ENCODE measurements around the gene ST8SIA5. TPM values are rescaled to one million over a fixed set of nuclear protein-coding genes. Genes with fewer than 3 reads are reported as not detected.

Gene ST8SIA5
- total and polyA plus RNA-seq, 8 donors = 0.03 to 1.4 (median 0.19) TPM; not detected in 4

DNA sequence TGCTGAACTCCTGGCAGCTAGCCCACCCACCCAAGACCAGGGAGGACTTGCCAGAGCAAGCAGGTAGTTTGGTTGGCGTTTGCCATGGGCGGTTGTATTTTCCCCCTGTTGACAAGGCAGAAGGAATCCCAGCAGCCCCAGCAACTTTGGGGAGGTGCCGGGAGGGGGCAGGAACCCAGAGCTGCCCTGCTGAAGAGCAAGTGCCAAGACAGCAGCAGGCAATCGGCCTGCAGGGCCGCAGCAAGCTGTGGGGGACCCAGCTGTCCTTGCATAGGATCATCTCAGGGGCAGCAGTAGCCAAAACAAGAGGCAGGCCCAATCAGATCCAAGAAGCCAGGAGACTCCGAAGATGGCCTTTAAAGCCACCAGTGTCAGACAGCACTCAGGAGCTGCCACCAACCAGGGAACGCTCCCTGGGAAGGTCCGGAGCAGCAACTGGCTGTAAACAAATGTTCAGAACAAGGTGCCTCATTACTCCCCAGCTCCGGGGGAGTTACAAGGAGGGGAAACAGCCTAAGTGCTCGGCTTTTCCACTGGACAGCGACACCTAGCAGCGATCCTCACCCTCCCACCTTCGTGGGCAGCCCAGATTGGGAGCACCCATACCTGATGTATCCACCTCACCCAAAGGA, 2.1 kb downstream of the ST8SIA5 start:
- intact Hi-C loops (cut with DNase I; ENCODE audit: low total_unique reads) = no loop called here
- 38 to 52% (median 44%) methylated on average over 10 to 13 of the region's 13 CpGs for WGBS, 5 donors
- Histone ChIP-seq H3K4me1 (peaks cover 21 to 28% (median 25%) of the 10 kb centered on the region in 4 donors), H3K27me3 (peaks cover 17 to 75% (median 47%) of the 10 kb centered on the region in 3 donors), H3K36me3 (no peaks in the 10 kb centered on the region), H3K9me3 (no peaks in the 10 kb centered on the region), H3K27ac (no peak overlapping the region), H3K4me3 (no peak overlapping the region)
- DNase-seq = no peak
- no peak for TF ChIP-seq POLR2A (IDR thresholded peaks at IDR 0.05)
- TF ChIP-seq EP300 (IDR thresholded peaks at IDR 0.05) = no peak
- TF ChIP-seq, protein P1, sequence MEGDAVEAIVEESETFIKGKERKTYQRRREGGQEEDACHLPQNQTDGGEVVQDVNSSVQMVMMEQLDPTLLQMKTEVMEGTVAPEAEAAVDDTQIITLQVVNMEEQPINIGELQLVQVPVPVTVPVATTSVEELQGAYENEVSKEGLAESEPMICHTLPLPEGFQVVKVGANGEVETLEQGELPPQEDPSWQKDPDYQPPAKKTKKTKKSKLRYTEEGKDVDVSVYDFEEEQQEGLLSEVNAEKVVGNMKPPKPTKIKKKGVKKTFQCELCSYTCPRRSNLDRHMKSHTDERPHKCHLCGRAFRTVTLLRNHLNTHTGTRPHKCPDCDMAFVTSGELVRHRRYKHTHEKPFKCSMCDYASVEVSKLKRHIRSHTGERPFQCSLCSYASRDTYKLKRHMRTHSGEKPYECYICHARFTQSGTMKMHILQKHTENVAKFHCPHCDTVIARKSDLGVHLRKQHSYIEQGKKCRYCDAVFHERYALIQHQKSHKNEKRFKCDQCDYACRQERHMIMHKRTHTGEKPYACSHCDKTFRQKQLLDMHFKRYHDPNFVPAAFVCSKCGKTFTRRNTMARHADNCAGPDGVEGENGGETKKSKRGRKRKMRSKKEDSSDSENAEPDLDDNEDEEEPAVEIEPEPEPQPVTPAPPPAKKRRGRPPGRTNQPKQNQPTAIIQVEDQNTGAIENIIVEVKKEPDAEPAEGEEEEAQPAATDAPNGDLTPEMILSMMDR (IDR thresholded peaks at IDR 0.05) = no peak
- no peak for TF ChIP-seq POLR2AphosphoS5 (IDR thresholded peaks at IDR 0.05)

DNA sequence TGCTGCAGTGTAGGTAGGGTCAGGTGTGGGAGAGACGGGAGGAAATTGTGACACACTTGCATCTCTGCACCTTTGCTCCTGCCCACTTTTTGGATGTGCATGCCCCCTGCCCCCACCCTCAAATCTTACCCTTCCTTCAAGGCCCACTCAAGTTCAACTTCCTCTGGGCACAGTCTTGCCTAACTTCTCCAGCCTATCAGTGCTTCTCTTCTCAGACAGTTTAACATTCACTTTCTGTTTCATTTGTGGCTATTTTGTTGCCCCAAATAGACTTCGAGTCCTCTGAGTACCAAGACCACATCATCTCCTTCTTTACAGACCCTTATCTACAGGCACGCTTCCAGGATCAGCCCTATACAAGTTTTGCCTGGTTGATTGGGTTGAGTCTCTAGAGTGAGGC, 2.7 kb downstream of the ST8SIA5 start:
- Histone ChIP-seq H3K9me3 (no peaks in the 10 kb centered on the region), H3K27me3 (peaks cover 17 to 69% (median 43%) of the 10 kb centered on the region in 3 donors), H3K27ac (no peak overlapping the region), H3K4me1 (peaks cover 21 to 28% (median 25%) of the 10 kb centered on the region in 4 donors), H3K36me3 (no peaks in the 10 kb centered on the region), H3K4me3 (no peak overlapping the region)
- WGBS, 5 donors = 57 to 77% (median 69%) methylated on average over 3 of the region's 3 CpGs
- TF ChIP-seq POLR2A (IDR thresholded peaks at IDR 0.05) = no peak
- TF ChIP-seq, protein P1 (IDR thresholded peaks at IDR 0.05) = no peak
- no peak for TF ChIP-seq EP300 (IDR thresholded peaks at IDR 0.05)
- no peak for TF ChIP-seq POLR2AphosphoS5 (IDR thresholded peaks at IDR 0.05)
- DNase-seq = no peak
- intact Hi-C loops (cut with DNase I; ENCODE audit: low total_unique reads) = no loop called here

DNA sequence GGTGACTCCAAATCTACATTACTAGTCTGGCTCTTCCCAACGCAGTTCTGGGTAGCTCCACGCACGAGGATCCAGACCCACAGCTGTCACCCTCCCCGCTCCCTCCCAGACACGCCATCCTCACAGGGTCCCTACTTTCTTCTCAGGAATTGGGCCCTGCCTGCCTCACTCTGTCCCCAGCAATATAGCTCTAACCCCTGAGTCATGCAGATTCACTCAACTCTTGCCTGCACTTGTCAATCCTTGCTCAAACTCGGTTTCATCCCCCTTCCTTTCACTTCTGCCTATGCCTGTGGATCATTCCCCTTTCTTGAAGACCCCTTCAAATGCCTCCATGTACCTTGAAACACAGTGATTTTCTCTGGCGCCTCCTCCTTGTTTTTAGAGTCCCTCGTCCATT, 5.0 kb downstream of the ST8SIA5 start:
- no peak for DNase-seq
- no peak overlapping the region for H3K4me3 ChIP-seq
- H3K27me3 ChIP-seq = peaks cover 13 to 46% (median 26%) of the 10 kb centered on the region in 3 donors
- TF ChIP-seq POLR2AphosphoS5 (IDR thresholded peaks at IDR 0.05) = no peak
- TF ChIP-seq EP300 (IDR thresholded peaks at IDR 0.05) = no peak
- TF ChIP-seq POLR2A (IDR thresholded peaks at IDR 0.05) = no peak
- TF ChIP-seq, protein P1 (IDR thresholded peaks at IDR 0.05) = no peak
- H3K27ac ChIP-seq = no peak overlapping the region
- intact Hi-C loops (cut with DNase I; ENCODE audit: low total_unique reads) = no loop called here
- 83 to 88% (median 86%) methylated on average over 8 of the region's 8 CpGs for WGBS, 5 donors
- H3K4me1 ChIP-seq = peaks cover 9 to 16% (median 13%) of the 10 kb centered on the region in 4 donors
- no peaks in the 10 kb centered on the region for H3K36me3 ChIP-seq
- H3K9me3 ChIP-seq = no peaks in the 10 kb centered on the region

DNA sequence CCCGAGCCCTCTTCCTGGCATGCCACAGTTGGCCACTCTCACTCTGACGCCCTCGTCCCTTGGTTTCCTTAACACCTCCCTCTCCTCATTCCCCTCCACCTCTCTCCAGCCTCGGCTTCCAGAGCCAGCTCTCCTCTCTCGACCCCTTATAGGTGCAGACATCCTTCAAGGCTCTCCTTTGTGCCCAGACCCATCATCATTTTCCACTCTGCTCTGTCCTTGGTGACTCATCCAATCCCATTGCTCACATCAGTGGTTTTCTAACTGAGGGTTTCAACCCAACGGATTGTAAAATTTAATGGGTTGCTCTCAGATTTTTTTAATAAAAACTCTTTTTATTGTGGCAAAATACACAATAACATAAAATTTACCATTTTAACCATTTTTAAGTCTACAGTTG, 6.2 kb downstream of the ST8SIA5 start:
- intact Hi-C loops (cut with DNase I; ENCODE audit: low total_unique reads) = no loop called here
- H3K36me3 ChIP-seq = no peaks in the 10 kb centered on the region
- no peak overlapping the region for H3K27ac ChIP-seq
- H3K9me3 ChIP-seq = no peaks in the 10 kb centered on the region
- peaks cover 4 to 33% (median 13%) of the 10 kb centered on the region in 3 donors for H3K27me3 ChIP-seq
- DNase-seq = no peak
- no peak overlapping the region for H3K4me3 ChIP-seq
- peaks cover 0 to 3% (median 1%) of the 10 kb centered on the region in 4 donors for H3K4me1 ChIP-seq
- TF ChIP-seq, protein P1 (IDR thresholded peaks at IDR 0.05) = no peak
- no peak for TF ChIP-seq POLR2AphosphoS5 (IDR thresholded peaks at IDR 0.05)
- no peak for TF ChIP-seq EP300 (IDR thresholded peaks at IDR 0.05)
- no peak for TF ChIP-seq POLR2A (IDR thresholded peaks at IDR 0.05)
- WGBS, 5 donors = 67 to 77% (median 73%) methylated on average over 6 of the region's 6 CpGs

Measured in stomach (tissue), 9 donors.